ENCODE data around the gene ZNF581. TPM values are rescaled to one million over a fixed set of nuclear protein-coding genes. Genes with fewer than 3 reads are reported as not detected.

Gene ZNF581
- polyA plus RNA-seq, 4 donors: 15.9 to 29.2 (median 23.3) TPM

DNA sequence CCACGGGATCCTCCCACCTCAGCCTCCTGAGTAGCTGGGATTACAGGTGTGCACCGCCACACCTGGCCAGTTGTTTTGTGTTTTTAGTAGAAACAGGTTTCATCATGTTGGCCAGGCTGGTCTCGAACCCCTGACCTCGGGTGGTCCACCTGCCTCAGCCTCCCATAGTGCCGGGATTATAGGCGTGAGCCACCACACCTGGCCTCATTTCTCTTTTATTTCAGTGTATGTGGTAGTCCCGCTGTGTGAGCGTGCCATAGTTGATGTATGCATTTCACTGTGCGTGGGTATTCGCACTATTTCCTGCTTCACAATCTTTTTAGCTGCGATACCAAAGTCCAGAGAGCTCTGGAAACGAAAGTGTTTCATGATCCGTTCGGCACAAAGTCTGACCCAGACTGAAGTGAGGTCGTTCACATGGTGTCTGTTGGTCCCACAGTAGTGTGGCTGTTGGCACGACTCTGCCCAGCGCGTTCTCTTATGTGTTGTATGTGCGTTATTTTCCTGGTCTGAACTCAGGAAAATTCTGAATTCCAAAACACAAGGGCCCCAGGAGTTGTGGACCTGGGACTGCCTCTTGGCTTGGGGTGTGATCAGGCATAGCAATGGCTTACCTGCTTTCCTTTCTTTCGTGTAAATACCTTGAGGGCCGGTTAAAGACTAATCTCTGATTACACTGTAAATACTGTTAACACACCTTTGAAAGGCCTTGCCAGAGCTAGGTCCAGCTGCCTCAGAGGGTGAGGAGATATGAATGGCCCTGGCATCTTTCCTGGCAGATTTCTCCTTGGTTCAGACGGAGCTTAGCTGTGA is 40.2 kb downstream of the ZNF581 start:
- DNase-seq (peak; percentile 94 to 97), FAIRE-seq (no peak)
- H3K36me3 ChIP-seq (ENCODE audit: control insufficient read depth in 3 of 3, insufficient read depth in 2 of 3, low read depth in 1 of 3, low read length in 3 of 3): peaks cover 0 to 87% (median 27%) of the 10 kb centered on the region in 3 donors
- H3K4me1 ChIP-seq (ENCODE audit: control insufficient read depth in 3 of 3, insufficient read depth in 2 of 3, low read depth in 1 of 3, low read length in 2 of 3): peaks cover 4 to 71% (median 14%) of the 10 kb centered on the region in 3 donors
- WGBS, 3 donors: 19 to 69% (median 41%) methylated on average over 22 of the region's 22 CpGs
- H3K27ac ChIP-seq (ENCODE audit: low read depth in 1 of 3, low read length in 2 of 3): peak overlapping the region; percentile 89 to 93 (median 92)
- no peaks in the 10 kb centered on the region for H3K9me3 ChIP-seq (ENCODE audit: control insufficient read depth in 2 of 2, insufficient read depth in 1 of 2, low read depth in 1 of 2, low read length in 1 of 2)
- peak overlapping the region in 1 of 3 donors; percentile 10 for H3K4me3 ChIP-seq (ENCODE audit: low read depth in 1 of 3, low read length in 3 of 3)
- no peaks in the 10 kb centered on the region for H3K27me3 ChIP-seq (ENCODE audit: control insufficient read depth in 3 of 3, insufficient read depth in 3 of 3, low read length in 3 of 3)

DNA sequence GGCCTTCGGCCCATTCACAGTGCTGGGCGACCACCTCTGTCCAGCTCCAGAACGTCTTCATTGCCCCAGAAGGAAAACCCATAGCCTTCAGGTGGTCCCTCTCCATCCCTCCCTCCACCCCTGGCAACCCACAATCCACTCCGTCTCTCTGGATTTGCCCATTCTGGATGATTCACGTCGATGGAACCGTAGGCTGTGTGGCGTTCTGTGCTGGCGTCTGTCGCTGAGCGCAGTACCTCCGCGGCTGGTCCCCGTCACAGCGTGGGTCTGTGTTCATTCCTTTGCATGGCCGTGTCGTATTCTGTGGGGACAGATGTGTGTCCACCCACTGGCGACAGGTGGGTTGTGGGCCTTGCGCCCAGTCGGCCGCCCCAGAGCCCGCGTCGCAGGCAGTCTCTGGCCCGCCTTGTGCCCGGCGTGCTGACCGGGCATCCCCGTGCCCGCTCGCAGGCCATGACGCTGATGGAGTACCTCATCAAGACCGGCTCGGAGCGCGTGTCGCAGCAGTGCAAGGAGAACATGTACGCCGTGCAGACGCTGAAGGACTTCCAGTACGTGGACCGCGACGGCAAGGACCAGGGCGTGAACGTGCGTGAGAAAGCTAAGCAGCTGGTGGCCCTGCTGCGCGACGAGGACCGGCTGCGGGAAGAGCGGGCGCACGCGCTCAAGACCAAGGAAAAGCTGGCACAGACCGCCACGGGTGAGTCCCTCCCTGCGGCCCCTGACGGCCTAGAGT is 41.7 kb downstream of the ZNF581 start:
- DNase-seq (no peak), FAIRE-seq (no peak)
- peaks cover 4 to 86% (median 22%) of the 10 kb centered on the region in 3 donors for H3K36me3 ChIP-seq (ENCODE audit: control insufficient read depth in 3 of 3, insufficient read depth in 2 of 3, low read depth in 1 of 3, low read length in 3 of 3)
- no peaks in the 10 kb centered on the region for H3K9me3 ChIP-seq (ENCODE audit: control insufficient read depth in 2 of 2, insufficient read depth in 1 of 2, low read depth in 1 of 2, low read length in 1 of 2)
- 88 to 94% (median 90%) methylated on average over 52 to 60 of the region's 60 CpGs for WGBS, 3 donors
- H3K4me1 ChIP-seq (ENCODE audit: control insufficient read depth in 3 of 3, insufficient read depth in 2 of 3, low read depth in 1 of 3, low read length in 2 of 3): peaks cover 4 to 71% (median 12%) of the 10 kb centered on the region in 3 donors
- H3K27ac ChIP-seq (ENCODE audit: low read depth in 1 of 3, low read length in 2 of 3): peak overlapping the region; percentile 89 to 93 (median 92)
- H3K27me3 ChIP-seq (ENCODE audit: control insufficient read depth in 3 of 3, insufficient read depth in 3 of 3, low read length in 3 of 3): no peaks in the 10 kb centered on the region
- H3K4me3 ChIP-seq (ENCODE audit: low read depth in 1 of 3, low read length in 3 of 3): no peak overlapping the region

GRCh38 chr19:55685776-55686175 is 42.3 kb downstream of the ZNF581 start:
- DNase-seq (no peak), FAIRE-seq (no peak)
- Histone ChIP-seq H3K36me3 (ENCODE audit: control insufficient read depth in 3 of 3, insufficient read depth in 2 of 3, low read depth in 1 of 3, low read length in 3 of 3) (peaks cover 7 to 86% (median 25%) of the 10 kb centered on the region in 3 donors), H3K4me3 (ENCODE audit: low read depth in 1 of 3, low read length in 3 of 3) (no peak overlapping the region), H3K4me1 (ENCODE audit: control insufficient read depth in 3 of 3, insufficient read depth in 2 of 3, low read depth in 1 of 3, low read length in 2 of 3) (peaks cover 4 to 74% (median 12%) of the 10 kb centered on the region in 3 donors), H3K9me3 (ENCODE audit: control insufficient read depth in 2 of 2, insufficient read depth in 1 of 2, low read depth in 1 of 2, low read length in 1 of 2) (no peaks in the 10 kb centered on the region), H3K27ac (ENCODE audit: low read depth in 1 of 3, low read length in 2 of 3) (peak overlapping the region in 2 of 3 donors; percentile 89 to 92), H3K27me3 (ENCODE audit: control insufficient read depth in 3 of 3, insufficient read depth in 3 of 3, low read length in 3 of 3) (no peaks in the 10 kb centered on the region)
- 86 to 93% (median 88%) methylated on average over 6 of the region's 6 CpGs for WGBS, 3 donors

DNA sequence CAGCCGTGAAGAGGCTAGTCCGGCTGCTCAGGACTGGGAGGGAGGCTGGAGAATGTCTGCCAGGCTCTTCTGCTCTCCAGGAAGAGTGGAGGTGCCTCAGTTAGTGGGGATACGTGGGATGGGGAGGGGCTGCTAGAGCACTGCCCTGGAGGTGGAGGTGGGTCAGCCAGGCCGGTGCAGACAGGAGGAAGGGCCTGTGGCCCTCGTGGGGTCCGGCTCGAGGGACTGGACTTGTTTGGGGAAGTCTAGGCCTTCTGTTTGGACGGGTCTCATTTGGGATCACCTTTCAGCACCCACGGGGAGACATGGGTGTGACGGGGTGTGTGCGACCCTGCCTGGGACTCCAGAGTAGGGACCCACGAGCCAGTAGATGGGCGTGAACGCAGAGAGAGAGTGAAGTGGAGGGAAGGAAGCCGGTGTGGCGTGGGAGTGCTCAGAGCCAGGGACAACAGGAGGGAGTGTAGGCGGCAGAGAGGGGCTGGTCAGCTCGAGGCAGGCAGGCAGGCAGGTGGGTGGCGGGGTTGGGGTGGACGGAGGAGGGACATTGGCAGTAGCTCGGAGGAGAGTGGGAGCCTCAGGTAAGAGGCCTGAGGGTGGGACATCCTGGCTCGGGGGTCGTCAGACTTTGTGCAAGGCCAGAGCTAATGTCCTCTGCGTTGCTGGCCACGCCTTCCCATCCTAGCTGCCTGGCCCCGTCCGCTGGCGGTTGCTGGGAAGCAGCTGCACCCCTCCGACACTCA is 43.0 kb downstream of the ZNF581 start:
- DNase-seq: no peak

DNA sequence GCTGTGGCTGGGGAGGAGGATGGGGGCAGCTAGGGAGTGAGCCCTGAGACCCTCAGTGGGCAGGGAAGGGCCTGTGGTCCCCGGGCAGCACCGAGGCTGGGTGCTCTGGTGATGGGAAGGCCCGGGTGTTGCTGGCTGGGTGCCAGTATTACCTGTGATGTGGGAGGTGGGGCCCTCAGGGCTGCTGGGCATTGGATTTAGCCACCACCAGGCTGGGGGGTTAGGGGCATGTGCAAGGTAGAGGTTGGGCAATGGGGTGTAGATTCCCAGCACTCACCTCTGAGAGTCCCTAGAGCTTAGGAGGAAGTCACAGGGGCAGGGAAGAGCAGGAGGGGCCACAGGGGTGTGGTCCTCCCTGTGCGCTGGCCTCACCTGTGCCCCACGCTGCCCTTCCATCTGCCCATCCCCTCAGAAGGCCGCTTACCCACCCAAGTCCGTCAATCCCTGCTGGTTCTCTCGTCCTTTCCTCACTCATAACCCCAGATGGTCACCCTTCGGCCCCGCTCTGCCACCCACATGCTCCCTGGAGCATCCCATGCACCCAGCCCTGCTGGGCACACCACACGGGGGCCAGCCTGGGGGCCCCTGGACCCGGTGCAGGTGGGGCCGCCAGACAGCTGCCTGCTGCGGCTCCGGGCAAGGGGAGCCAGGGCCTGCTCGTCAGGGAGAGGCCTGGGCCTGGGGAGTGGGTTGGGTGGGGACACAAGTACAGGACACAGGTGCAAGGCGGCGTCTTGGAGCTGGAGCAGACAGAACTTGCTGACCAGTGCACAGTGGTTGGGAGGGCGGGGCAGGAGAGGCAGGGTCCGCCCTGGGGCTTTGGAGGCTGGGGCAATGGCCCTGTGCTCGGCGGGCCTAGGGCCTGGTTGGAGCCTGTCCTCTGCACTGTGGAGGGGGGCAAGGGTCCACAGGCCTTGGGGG is 44.1 kb downstream of the ZNF581 start:
- Histone ChIP-seq H3K4me1 (ENCODE audit: control insufficient read depth in 3 of 3, insufficient read depth in 2 of 3, low read depth in 1 of 3, low read length in 2 of 3) (peaks cover 4 to 71% (median 12%) of the 10 kb centered on the region in 3 donors), H3K4me3 (ENCODE audit: low read depth in 1 of 3, low read length in 3 of 3) (no peak overlapping the region), H3K27me3 (ENCODE audit: control insufficient read depth in 3 of 3, insufficient read depth in 3 of 3, low read length in 3 of 3) (no peaks in the 10 kb centered on the region), H3K27ac (ENCODE audit: low read depth in 1 of 3, low read length in 2 of 3) (peak overlapping the region; percentile 88 to 92 (median 89)), H3K9me3 (ENCODE audit: control insufficient read depth in 2 of 2, insufficient read depth in 1 of 2, low read depth in 1 of 2, low read length in 1 of 2) (no peaks in the 10 kb centered on the region), H3K36me3 (ENCODE audit: control insufficient read depth in 3 of 3, insufficient read depth in 2 of 3, low read depth in 1 of 3, low read length in 3 of 3) (peaks cover 8 to 88% (median 33%) of the 10 kb centered on the region in 3 donors)
- DNase-seq (peak; percentile 86 to 94), FAIRE-seq (no peak)
- WGBS, 3 donors: 21 to 64% (median 34%) methylated on average over 17 to 22 of the region's 22 CpGs

More for the DNA sequence above, 43.0 kb downstream of the ZNF581 start:
- Histone ChIP-seq H3K27me3 (ENCODE audit: control insufficient read depth in 3 of 3, insufficient read depth in 3 of 3, low read length in 3 of 3) (no peaks in the 10 kb centered on the region), H3K9me3 (ENCODE audit: control insufficient read depth in 2 of 2, insufficient read depth in 1 of 2, low read depth in 1 of 2, low read length in 1 of 2) (no peaks in the 10 kb centered on the region), H3K36me3 (ENCODE audit: control insufficient read depth in 3 of 3, insufficient read depth in 2 of 3, low read depth in 1 of 3, low read length in 3 of 3) (peaks cover 7 to 87% (median 25%) of the 10 kb centered on the region in 3 donors), H3K4me3 (ENCODE audit: low read depth in 1 of 3, low read length in 3 of 3) (no peak overlapping the region), H3K27ac (ENCODE audit: low read depth in 1 of 3, low read length in 2 of 3) (peak overlapping the region; percentile 18 to 92 (median 89)), H3K4me1 (ENCODE audit: control insufficient read depth in 3 of 3, insufficient read depth in 2 of 3, low read depth in 1 of 3, low read length in 2 of 3) (peaks cover 4 to 71% (median 12%) of the 10 kb centered on the region in 3 donors)
- no peak for FAIRE-seq
- 51 to 77% (median 64%) methylated on average over 27 to 29 of the region's 29 CpGs for WGBS, 3 donors

DNA sequence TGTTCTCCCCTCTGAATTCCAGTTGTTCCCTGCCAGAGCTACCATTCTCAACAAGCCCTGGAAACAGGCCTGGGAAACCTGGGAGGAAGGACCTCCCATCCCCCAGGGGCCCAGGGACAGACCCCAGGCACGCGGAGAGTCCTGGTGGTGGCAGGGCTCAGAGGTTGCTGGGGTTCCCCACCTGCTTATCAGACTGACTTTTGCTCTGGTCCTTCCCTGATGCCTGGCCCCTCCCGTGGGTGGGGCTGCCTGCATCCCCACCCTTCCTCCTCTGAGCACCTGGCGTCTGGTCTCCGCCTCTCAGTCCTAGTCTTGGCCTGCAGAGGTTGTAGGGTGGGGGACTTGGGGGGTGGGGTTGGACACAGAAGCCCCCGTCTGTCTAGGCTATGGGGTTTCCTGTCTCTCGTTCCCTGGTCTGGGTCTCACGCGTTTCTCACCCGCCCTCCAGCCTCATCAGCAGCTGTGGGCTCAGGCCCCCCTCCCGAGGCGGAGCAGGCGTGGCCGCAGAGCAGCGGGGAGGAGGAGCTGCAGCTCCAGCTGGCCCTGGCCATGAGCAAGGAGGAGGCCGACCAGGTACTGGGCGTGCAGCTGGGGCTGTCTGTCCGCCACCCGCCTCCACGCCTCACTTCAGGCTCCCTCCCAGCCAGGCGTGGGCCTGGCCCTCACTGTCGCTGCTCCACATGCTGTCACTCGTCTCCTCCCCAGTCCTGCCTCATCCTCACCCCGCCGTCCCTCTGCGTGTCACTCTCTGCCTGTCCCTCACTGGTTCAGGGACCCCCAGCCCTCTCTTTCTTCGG is 45.2 kb downstream of the ZNF581 start:
- no peaks in the 10 kb centered on the region for H3K27me3 ChIP-seq (ENCODE audit: control insufficient read depth in 3 of 3, insufficient read depth in 3 of 3, low read length in 3 of 3)
- 18 to 47% (median 40%) methylated on average over 22 to 27 of the region's 27 CpGs for WGBS, 3 donors
- H3K4me3 ChIP-seq (ENCODE audit: low read depth in 1 of 3, low read length in 3 of 3): peak overlapping the region in 1 of 3 donors; percentile 3
- DNase-seq: peak; percentile 97 to 98
- no peak for FAIRE-seq
- H3K36me3 ChIP-seq (ENCODE audit: control insufficient read depth in 3 of 3, insufficient read depth in 2 of 3, low read depth in 1 of 3, low read length in 3 of 3): peaks cover 18 to 92% (median 42%) of the 10 kb centered on the region in 3 donors
- peak overlapping the region; percentile 88 to 92 (median 89) for H3K27ac ChIP-seq (ENCODE audit: low read depth in 1 of 3, low read length in 2 of 3)
- peaks cover 4 to 65% (median 12%) of the 10 kb centered on the region in 3 donors for H3K4me1 ChIP-seq (ENCODE audit: control insufficient read depth in 3 of 3, insufficient read depth in 2 of 3, low read depth in 1 of 3, low read length in 2 of 3)
- no peaks in the 10 kb centered on the region for H3K9me3 ChIP-seq (ENCODE audit: control insufficient read depth in 2 of 2, insufficient read depth in 1 of 2, low read depth in 1 of 2, low read length in 1 of 2)

All from small intestine (tissue), 7 donors.